HG02938 (cell line): ENCODE measurements around the gene MITF.

Experiments used
- ATAC-seq: cut with Tn5 transposase; IDR thresholded peaks from one replicate; pipeline ENCODE4 v1.9.1; 2021; ENCODE audit warnings: mild to moderate bottlenecking, moderate library complexity; ENCODE audit not compliant: unreplicated experiment

MITF gene

DNA sequence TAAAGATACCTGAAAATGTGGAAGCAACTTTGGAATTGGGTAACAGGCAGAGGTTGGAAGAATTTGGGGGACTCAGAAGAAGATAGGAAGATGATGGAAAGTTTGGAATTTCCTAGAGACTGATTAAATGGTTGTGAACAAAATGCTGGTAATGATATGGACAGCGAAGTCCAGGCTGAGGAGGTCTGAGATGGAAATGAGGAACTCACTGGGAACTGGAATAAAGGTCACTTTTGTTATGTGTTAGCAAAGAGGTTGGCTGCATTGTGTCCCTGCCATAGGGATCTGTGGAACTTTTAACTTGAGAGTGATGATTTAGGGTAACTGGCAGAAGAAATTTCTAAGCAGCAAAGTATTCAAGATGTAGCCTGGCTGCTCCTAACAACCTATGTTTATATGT lies 13.0 kb downstream of the MITF start:
- no peak for ATAC-seq

DNA sequence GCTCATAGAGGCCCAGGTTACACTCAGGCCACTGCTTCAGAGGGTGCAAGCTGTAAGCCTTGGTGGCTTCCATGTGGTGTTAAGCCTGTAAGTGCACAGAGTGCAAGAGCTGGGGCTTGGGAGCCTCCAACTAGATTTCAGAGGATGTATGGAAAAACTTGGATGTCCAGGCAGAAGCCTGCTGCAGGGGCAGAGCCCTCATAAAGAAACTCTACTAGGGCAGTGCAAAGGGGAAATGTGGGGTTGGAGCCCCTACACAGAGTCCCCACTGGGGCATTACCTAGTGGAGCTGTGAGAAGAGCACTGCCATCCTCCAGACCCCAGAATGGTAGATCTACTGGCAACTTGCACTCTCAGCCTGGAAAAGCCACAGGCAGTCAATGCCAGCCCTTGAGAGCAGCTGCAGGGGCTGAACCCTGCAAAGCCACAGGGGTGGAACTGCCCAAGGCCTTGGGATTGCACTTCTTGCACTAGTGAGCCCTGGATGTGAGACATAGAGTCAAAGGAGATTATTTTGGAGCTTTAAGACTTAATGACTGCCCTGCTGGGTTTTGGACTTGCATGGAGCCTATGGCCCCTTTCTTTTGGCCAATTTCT lies 14.0 kb downstream of the MITF start:
- no peak for ATAC-seq

DNA sequence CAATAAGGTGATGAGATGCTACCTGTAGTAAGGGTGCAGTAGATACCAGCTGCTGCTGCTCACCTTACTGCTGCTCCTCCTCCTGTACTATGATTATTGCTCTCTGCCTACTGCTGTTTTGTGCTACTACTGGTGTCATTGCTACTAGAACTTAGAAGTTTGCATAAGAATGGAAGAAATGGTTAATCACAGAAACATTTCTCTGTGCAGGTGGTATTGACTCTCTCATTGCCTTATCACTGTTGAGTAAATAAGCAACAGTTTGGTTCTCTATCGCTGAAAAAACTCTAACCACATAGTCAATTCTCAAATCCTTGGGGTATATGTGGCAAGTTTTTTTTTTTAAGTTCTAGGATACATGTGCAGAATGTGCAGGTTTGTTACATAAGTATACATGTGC lies 16.5 kb downstream of the MITF start:
- no peak for ATAC-seq

DNA sequence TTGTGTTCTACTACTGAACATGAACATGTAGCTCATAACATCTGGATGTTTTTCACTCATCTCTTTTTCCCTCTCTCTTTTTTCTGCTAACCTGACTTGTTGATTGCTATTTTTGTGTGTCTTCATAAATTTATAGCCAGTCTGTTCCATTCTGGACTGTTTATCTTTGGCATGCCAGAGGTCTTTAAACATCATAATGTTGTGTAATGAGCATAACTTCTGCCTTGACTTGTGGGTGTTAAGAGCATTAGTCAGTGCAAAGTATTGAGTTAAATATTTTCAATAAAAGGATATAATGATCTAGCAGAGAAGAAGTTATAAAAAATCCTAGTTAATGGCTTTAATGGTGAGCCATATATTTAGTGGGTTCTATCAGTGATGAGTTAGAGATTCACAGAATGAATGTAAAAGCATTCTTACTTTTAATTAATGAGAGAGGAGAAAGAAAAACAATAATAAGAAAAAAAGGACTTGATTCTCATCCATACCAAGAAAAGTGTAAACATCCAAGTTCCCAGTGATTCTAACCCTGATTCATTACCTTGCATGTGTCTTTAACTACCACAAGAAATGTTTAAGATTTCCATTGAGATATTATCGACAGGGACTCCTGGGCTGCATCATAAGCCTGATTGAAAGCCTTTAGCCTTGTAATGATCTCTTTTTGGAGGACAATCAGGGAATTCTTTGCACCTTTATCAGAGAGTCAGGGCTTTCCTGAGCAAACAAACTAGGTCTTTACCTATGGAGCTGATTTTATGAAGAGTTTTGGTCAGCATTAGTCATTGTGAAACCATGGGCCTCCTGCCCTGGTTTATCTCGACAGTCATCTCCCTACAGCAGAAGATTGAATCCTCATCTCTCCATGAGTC lies 22.9 kb downstream of the MITF start:
- no peak for ATAC-seq

DNA sequence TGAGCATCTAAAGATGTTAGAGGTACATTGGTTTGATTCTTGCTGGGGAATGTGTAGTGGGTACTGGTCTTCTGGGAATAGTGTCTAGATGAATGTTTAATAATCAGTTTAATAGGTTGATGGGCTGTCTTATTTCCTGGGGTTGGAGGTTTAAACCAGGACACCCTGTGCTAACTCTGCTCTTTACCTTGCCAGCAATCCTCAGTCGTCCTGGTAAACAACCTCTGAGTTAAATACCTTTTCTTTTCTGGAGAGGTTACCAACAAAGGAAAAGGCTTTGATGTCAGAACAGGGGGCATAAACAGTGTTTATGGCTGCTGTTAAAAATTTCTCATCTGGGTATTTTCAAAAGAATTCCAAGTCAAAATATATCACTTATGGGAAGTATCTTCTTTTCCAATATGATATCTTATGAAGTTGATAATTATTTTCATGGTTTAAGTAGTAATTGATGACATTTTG lies 23.5 kb downstream of the MITF start:
- ATAC-seq, result no peak

DNA sequence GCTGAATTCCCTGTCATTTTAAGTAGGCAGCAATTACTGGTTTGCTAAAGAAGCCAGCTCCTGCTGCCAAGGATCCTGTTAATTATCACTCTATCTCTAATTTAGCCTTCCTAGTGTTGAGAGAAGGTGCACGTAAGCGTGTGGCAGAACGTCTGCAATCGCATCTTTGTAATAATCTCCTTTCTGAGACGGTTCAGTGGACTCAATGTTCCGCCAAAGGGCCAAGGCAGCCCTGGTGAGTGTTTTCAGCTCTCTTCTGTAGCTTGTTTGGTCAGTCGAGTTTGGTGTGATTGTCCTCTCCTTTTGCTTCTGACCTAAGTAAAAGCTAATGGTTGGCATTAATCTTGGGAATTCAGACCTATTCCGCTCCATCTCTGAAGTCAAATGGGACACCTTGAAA lies 24.2 kb downstream of the MITF start:
- no peak for ATAC-seq

DNA sequence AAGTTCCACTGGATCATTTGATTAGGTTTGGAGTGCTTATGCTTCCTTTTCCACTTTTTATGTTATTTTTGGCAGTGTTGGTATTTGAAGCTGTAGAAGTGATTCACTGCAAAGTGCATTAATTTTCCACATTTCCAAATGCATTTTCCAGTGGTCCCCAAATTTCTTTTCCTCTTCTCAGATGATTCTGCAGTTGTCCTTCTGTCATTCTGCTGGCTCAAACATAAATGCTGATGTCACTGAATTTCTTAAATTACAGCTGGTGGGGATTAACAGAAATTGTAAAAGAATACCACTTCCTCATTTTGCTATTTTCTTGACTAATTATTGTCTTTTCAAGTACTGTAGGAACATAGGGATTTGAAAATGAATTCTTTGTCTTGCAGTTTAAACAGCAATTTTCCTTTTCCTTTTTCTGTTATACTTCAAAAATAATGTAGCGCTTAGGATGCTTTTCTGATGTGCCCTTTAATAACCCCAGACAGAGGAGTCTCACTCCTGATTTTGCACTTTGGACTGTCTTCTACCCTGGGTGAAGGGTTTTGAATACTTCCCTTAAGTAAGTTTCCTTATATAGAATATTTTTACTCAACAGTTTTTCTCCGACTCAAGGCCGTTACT lies 25.0 kb downstream of the MITF start:
- peak; percentile 64 for ATAC-seq

DNA sequence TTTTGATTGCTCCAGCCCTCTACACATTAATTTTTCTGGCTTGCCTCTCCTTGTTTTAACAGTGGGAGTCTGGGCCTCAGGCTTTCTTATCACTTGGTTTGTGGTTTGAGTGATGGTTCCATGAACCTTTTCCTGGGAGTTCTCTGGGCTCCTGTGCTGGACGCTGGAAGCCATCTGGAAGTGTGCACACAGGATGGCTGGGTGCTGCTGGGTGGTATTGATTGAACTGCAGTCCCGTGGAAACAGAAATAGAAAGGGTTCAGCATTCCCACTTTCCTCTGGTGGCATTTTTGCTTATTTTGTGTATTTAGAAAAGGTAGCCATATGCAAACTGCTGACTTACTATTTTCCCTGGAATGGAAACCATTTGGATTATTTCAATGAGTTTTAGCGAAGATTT lies 25.6 kb downstream of the MITF start:
- ATAC-seq, result no peak

DNA sequence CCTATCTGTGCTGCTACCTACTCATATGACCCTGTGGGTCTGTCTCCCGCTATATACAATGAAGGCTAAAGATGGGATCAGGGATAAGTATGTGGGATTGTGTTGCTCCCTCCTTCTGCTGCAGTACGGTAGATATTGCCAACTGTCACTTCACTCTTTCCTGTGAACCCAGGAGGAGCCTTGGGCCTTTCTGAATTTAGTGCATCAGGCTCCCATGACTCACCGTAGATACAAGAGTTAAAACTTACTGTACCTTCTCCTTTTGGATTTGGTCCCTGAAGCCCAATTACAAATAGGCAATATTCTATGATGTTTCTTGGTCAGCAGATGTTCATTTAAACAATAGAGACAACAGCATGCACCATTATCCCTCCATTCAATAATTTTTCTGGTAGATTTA lies 27.4 kb downstream of the MITF start:
- no peak for ATAC-seq

DNA sequence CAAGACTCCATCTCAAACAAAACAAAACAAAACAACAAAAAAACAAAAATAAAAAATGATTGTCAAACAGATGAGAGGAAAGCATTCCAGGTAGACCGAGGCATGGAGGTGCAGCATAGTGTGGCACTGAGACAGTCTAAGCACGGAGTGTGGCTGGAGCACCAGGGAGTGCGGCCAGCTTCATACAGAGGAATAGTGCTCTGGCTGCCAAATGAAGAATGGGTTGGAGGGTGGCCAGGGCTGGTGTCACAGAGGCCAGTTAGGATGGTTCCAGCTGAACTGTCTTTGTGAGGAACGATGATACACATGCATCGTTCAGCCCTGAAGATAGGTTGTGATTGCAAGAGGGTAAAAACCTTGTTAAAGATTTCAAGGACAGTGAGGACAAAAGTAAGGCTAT lies 28.3 kb downstream of the MITF start:
- no peak for ATAC-seq

DNA sequence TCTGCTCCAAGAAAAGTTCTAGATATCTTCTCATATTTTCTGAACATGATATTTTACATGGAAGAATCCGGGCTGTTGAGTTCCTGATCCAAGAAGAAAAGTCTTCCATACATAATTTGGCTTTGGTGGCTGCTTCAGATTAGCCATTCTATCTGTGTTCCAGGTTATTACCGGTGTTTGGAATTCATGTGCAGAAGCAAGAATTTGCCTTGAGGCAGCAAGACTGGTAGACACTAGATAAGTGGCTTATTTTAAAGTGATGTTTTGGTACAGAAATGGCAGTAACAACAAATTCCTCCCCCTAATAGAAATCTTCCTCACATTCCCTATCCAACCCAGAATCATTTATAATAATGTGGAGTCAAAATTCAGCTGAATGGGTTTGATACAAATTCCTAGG lies 29.2 kb downstream of the MITF start:
- no peak for ATAC-seq

DNA sequence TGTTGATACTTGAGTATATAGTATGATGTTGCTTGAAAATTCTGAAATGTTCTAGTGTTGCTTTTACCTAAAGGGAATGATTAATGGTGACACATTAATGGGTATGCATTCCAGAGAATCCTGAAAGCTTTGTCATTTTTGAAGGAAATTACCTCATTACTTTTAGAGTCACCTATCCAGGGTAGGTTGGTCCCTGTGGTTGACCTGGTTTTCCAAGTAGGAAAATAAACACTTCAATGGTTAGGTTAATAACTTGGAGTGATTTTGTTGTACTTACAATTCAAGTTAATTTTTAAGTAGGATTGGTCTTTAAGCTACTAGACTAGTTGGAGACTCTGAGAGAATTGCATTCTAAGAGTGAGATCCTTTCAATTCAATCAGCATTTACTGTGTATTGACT lies 31.0 kb downstream of the MITF start:
- no peak for ATAC-seq

DNA sequence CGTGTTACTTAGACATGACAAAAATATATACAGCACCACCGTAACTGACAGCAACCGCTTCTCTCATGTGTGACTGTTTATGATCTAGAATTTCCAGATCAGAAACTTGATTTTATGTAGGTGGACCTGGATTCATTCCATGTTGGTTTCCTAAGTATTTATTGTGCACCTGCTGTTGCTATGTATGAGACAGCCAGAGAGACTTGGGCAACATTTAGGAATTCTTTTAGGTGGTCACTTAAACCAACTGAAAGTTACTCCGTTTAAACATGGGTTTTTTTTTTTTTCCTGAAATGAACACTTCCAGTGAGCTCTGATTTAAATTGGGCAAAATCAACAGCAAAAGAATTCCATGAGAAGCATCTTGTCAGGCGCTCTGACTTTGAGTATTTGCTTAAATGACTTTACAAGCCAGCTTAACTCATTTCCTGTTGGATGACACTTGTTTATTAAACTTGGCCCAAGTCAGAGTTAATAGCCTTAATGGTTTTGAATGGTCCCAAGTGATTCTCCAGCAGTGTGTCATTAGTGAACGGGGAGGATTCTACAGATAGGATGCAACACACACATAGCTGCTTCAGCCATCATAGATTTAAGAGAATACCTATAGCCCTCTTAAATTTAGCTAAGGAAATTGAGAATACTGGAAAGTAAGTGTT lies 31.8 kb downstream of the MITF start:
- no peak for ATAC-seq

DNA sequence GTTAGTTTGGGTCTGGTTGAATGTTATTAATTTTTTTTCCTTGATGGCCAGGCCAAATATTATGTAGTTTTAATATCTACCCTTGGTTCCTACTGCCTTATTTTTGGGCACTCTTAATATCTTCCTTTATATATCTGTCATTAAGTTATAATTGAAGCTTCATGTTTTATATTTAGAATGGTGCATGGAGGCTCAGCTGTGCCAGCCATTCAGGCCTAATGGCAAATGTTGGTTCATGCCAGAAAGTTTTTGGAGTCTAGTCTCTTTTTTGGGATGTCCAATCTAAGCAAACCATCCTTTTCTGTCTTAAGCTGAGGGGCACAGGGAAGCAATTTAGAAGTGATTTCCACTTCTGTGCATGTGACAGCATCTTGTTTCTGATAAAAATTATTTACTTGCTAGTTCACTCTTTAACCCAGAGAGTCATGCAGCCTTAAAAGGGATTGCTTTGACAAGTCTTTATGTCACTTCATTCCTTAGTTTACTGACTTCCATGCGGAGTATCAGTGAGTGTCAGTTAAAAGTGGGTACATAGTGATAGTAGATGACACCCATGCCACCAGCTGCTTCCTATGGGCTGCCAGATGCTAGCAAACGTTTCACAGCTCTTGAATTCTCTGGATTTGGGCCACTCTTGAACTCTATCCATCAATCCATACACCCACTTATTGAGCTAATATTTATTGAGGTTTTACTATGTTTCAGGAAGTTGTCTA lies 33.0 kb downstream of the MITF start:
- ATAC-seq, result no peak

DNA sequence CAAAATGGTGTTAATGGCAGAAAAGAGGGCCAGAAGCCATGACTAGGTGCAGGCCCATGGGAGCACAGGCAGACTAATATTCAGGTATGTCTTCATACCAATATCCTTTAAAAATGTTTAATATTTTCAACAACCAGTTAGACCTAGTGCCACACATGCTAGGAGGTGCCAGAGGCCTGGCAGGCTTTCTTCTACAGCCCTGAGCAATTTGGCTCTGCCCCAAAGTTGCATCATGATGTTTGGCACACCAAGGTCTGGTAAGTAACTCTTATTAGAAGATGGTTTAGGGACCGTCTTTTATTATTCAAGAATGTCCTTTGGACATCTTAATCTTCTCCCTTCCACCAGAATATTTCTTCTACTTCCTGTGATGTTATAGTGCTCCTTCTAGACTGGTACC lies 34.8 kb downstream of the MITF start:
- no peak for ATAC-seq

DNA sequence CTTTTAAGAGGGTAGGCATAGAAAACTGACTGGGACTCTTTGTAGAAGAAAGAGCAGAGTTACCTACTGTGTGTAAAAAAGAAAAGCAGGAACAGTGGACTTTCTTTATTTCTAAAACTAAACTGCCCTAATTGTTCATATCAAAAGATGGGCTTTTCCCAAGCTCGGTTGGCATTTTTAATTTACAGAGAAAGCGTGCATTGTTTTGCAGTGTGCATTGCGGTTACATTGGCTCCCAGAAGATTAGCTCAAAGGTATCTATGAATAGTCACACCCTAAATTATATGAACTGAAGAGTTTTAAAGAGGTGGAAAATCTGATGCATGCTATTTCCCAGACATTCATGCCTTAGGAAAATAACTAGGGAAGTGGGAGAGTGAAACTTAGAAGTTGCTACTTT lies 36.5 kb downstream of the MITF start:
- ATAC-seq, result no peak

DNA sequence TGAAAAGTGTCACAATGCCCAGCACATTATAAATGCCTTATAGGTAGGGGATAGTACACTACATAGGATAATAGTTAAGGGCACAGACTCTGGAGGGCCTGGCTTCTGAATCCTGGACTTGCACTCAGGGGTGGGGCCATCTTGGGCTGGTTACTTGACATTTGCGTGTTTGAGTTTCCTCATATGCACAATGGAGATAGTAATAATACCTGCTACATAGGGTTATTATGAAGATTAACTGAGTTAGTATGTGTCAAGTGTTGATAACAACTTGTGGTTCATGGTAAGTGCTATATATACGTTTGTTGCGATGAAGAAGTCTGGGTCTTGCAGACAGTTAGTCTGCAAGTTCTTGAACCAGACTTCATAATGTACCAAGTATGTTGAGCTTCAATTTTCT lies 37.0 kb downstream of the MITF start:
- ATAC-seq, result no peak

DNA sequence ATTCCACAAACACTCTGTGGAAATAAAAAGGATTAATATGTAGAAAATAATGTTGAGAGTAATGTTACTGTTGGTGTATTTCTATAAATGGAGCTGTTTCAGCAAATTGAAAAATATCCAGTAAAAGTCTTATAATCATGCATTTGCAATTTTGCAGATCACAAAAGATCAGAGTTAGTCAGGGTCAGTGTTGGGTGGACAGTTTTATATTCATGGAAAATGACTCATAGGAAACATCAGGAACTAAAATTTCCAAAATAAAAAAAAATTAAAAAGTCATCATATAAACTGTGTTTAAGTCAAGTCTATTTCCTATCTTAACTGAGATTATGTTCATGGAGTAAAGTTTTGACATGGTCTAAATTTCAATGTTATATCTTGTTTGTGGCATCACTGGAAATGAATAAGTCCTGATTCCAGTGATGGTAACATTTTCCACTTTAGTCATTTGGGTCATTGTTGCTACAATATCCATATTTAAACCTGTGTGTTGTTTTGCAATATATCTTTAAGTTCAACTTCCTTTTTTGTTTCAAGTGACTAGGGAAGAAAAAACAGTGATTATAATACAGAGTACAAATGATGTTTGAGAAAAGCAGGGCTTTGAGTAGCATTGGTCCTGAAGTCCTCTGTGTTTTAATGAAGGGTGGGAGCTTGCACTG lies 37.8 kb downstream of the MITF start:
- ATAC-seq, result no peak

DNA sequence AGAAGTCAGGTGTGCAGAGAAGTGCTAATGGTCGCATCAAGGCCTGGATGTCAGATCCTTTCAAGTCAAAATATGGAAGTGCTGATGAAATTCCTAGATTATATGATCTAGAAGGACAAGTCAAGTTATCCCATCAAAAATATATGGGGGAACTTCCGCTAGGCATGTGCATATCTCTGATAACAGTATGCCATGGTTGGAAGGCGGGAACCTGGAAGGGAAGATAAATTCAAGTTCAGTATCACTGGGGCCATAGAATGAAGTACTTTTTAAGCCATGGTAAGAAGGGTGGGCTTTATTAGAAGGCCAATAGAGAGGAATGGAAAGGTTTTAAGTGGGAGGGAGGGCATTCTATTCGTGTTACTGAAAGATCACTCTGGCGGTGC lies 38.3 kb downstream of the MITF start:
- ATAC-seq, result no peak

DNA sequence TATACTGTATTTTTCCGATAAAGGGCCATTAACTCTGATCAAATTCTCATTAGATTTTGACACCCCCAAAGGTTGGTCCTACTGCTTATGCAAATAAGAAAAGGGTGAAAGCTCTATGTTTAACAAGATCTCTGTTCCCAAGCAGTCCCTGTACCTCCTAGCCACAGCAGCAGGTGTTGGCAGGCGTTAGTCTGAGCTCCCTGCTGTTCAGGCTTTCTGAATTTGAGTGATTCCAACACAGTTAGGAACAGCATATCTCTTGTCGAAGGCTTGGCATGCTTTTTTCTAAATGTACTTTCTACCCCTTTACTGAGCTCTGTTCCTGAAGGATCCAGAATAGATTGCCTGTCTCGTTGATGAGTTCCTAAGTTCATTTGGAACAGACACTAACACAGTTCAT lies 42.3 kb downstream of the MITF start:
- no peak for ATAC-seq
